ENCODE measurements around the gene ACAT2.

Gene ACAT2

GRCh38 chr6:159726255-159726917 is 35.5 kb upstream of the ACAT2 start:
- Histone ChIP-seq H3K9me3 (ENCODE audit: control insufficient read depth, insufficient read depth, low read length) (no peaks in the 10 kb centered on the region), H3K36me3 (ENCODE audit: control insufficient read depth, low read length) (peaks cover 70% of the 10 kb centered on the region), H3K27me3 (ENCODE audit: control insufficient read depth, low read length) (no peaks in the 10 kb centered on the region), H4K20me1 (ENCODE audit: control insufficient read depth, insufficient read depth, low read depth, low read length) (peaks cover 32% of the 10 kb centered on the region), H3K9me2 (replicated peaks; ENCODE audit: control insufficient read depth, low read length) (no peaks in the 10 kb centered on the region), H3K4me3 (ENCODE audit: low read length) (peak overlapping the region; percentile 81), H3K79me2 (ENCODE audit: control insufficient read depth, low read length) (peaks cover 93% of the 10 kb centered on the region), H3K4me2 (ENCODE audit: low read length) (peak overlapping the region; percentile 88), H3K27ac (ENCODE audit: low read depth, low read length) (peak overlapping the region; percentile 87), H3K4me1 (ENCODE audit: control insufficient read depth, low read length) (peaks cover 48% of the 10 kb centered on the region), H3F3A (ENCODE audit: control insufficient read depth, insufficient read depth) (no peaks in the 10 kb centered on the region; the same call in 1 of the 2 replicates)
- TF ChIP-seq CTCF (IDR thresholded peaks at IDR 0.05; ENCODE audit: low read depth, low read length, poor library complexity, severe bottlenecking) (peak; percentile 7), EZH2phosphoT487 (IDR thresholded peaks at IDR 0.05; ENCODE audit: borderline replicate concordance, low read length) (no peak)

DNA sequence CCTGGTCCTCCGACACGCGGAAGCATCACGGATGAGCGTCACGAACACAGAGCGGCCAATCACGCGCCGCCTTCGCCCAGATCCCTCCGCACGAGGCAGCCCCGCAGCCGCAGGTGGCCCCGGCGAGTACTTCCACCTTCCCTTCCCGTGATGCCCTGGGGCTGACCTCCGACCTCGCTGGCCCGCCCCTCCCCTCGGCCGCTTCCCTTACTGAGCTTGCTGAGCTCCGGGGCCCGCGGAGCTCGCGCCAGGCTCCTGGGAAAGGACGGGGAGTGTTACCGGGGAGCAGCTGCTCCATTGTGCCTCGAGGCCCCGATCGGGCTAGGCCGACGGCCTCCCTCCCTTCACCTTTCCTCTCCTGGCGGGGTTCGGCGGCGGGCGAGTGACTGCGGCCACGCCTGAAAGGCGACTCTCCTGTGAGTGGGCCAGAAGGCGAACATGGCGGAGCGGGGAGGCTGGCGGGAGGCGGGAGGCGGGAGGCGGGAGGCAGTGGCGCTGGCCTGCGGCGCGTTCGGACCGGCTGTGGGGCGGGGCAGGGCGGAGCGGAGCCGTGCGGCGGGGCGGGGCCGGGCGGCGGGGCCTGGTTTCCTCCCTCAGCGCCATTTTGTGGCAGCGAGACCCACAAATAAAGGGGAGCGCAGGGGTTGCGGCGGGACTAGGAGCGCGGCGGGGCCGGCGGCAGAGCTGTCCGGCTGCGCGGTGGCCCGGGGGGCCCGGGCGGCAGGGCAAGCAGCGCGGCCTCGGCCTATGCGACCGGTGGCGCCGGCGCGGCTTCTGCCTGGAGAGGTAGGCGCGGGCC is 34.7 kb upstream of the ACAT2 start, which contains the start of gene WTAP:
Gene WTAP, plus strand, starts transcription at position 589 of the 799 bp plus-strand sequence. CDS start 8,760 bp downstream, outside the sequence.
- Histone ChIP-seq H3K4me2 (ENCODE audit: low read length) (peak within 1 kb of the TSS; percentile 88), H3K79me2 (ENCODE audit: control insufficient read depth, low read length) (peaks cover 98% of the 10 kb centered on the region), H3K4me1 (ENCODE audit: control insufficient read depth, low read length) (peaks cover 55% of the 10 kb centered on the region), H3K4me3 (ENCODE audit: low read length) (peak within 1 kb of the TSS; percentile 81), H3K9me3 (ENCODE audit: control insufficient read depth, insufficient read depth, low read length) (no peaks in the 10 kb centered on the region), H3K36me3 (ENCODE audit: control insufficient read depth, low read length) (peaks cover 77% of the 10 kb centered on the region), H3K9me2 (replicated peaks; ENCODE audit: control insufficient read depth, low read length) (no peaks in the 10 kb centered on the region), H3K27me3 (ENCODE audit: control insufficient read depth, low read length) (no peaks in the 10 kb centered on the region), H4K20me1 (ENCODE audit: control insufficient read depth, insufficient read depth, low read depth, low read length) (peaks cover 40% of the 10 kb centered on the region), H3F3A (ENCODE audit: control insufficient read depth, insufficient read depth) (no peaks in the 10 kb centered on the region; the same call in 1 of the 2 replicates), H3K27ac (ENCODE audit: low read depth, low read length) (peak within 1 kb of the TSS; percentile 87)
- TF ChIP-seq EZH2phosphoT487 (IDR thresholded peaks at IDR 0.05; ENCODE audit: borderline replicate concordance, low read length) (no peak), CTCF (IDR thresholded peaks at IDR 0.05; ENCODE audit: low read depth, low read length, poor library complexity, severe bottlenecking) (no peak)

DNA sequence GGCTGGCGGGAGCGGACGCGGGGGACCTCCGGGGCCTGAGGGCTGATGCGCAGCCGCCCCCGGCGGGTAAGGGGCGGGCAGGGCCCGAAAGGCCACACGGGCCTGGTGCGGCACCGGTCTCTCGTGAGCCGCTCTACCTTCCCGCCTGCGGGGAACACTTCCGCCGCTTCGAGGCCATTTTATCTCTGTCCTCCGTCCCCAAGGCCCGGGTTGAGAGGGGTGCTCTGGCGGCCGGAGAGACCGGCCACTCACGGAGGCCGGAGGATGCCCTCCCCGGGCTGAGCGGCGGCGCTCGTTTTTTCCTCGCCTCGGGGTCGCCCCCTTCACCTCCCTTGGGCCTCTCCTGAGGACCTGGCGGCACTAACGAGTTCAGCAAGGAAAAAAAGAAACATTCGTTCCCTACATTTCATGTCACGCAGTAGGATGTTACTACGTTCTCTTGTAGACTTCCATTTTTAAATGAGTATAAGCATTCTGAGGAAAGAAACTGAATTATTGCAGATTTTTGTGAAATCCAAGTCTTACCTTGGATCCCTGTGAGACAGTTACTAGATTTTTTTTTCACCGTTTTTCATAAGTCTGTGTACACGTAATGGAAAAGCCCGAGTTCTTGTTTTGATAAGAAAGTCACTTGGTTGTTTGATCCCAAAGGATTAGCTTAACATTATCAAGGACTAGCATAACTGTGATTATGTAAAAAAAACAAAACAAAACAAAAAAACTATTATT is 34.0 kb upstream of the ACAT2 start:
- Histone ChIP-seq H3K36me3 (ENCODE audit: control insufficient read depth, low read length) (peaks cover 75% of the 10 kb centered on the region), H3K4me3 (ENCODE audit: low read length) (peak overlapping the region; percentile 81), H3K79me2 (ENCODE audit: control insufficient read depth, low read length) (peaks cover 98% of the 10 kb centered on the region), H3K27ac (ENCODE audit: low read depth, low read length) (peak overlapping the region; percentile 87), H3K27me3 (ENCODE audit: control insufficient read depth, low read length) (no peaks in the 10 kb centered on the region), H4K20me1 (ENCODE audit: control insufficient read depth, insufficient read depth, low read depth, low read length) (peaks cover 41% of the 10 kb centered on the region), H3F3A (ENCODE audit: control insufficient read depth, insufficient read depth) (no peaks in the 10 kb centered on the region; the same call in 1 of the 2 replicates), H3K4me1 (ENCODE audit: control insufficient read depth, low read length) (peaks cover 57% of the 10 kb centered on the region), H3K9me3 (ENCODE audit: control insufficient read depth, insufficient read depth, low read length) (no peaks in the 10 kb centered on the region), H3K9me2 (replicated peaks; ENCODE audit: control insufficient read depth, low read length) (no peaks in the 10 kb centered on the region), H3K4me2 (ENCODE audit: low read length) (peak overlapping the region; percentile 70)
- TF ChIP-seq EZH2phosphoT487 (IDR thresholded peaks at IDR 0.05; ENCODE audit: borderline replicate concordance, low read length): no peak
- TF ChIP-seq CTCF (IDR thresholded peaks at IDR 0.05; ENCODE audit: low read depth, low read length, poor library complexity, severe bottlenecking): no peak

Data from DOHH2 (cell line).